Left hindlimb (tissue), 1 donor: ENCODE results near the gene CCDC86.

Experiments used
- DNase-seq: peaks from one replicate; pipeline ENCODE4 v3.0.0-alpha.2; 2018

CCDC86 gene

DNA sequence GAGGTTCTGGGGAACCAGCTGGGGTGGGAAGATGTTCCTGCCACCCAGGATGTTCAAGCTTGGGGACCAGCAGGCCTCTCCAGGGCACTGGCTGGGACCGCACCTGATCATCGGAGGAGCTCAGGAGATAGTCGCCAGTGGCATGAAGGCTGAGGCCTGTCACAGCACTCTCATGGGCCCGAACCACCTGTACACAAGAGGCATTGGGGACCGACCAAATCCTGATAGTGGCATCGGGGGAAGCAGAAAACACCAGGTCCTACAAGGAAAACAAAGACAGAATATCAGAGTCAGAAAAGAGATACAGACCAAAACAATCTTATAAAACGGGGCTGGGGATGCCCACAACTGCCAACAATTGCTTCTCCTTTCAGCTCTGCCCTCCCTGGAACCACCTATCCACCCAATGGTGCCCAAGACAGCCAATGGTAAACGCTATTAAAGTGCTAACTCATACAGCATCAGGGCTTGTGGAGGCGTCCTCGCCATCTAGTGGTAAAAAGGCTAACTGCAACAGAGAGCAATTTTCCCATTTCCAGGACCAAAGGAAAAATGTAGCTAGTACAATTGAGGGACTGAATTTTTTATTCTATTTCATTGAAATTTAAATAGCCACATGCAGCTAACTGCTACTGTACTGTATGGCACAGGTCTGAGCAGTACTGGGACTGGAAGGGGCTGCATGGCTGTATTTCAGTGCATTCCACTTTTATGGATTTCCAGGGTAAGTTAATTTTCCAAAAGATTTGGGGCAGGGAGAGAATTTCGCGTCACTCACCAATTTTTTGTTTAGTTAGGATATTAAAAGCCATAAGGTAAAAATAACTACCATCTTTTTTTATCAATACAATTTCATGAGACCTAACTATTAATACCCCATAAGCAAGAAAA lies 57.4 kb downstream of the CCDC86 start:
- DNase-seq = no peak

DNA sequence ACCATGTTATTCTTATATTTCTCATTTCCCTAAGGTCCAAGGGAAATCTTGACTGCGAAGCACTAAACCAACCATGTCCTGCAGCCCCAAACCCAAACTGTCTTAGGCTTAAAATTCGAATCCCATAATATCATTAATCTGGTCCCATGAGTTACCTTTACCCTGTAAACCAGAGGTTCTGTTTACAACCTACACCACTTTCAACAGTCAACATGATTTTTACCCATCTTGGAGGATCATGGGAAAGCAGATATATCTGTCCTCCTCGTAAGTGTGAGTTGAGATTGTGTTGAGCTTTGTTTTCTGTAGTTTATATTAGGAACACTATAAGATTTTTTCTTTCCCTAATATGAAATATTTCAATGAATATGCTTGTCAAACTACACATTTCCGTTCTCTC lies 58.1 kb downstream of the CCDC86 start:
- no peak for DNase-seq
